ENCODE results near the gene ABCD1.

- TF ChIP-seq ESRRA (IDR thresholded peaks at IDR 0.05; ENCODE audit: low read length), result no peak
- no peak for TF ChIP-seq GABPA (IDR thresholded peaks at IDR 0.05; ENCODE audit: low read depth)
- no peak for TF ChIP-seq RCOR1 (conservative IDR thresholded peaks at IDR 0.05; ENCODE audit: low read depth, low read length)
- no peak for TF ChIP-seq CTCF (IDR thresholded peaks at IDR 0.05 in 2 of 3, conservative IDR thresholded peaks at IDR 0.05 in 1 of 3; ENCODE audit: control insufficient read depth in 2 of 3, extremely low read depth in 1 of 3, insufficient read depth in 1 of 3, low read depth in 3 of 3, low read length in 3 of 3)
- TF ChIP-seq PKNOX1 (IDR thresholded peaks at IDR 0.05), result no peak
Measured at GRCh38 chrX:153733651-153734240, 9.1 kb downstream of the ABCD1 start.
